Gastroesophageal sphincter (tissue), 3 donors: ENCODE measurements around the gene SMARCC1.

Experiments
- CTCF ChIP-seq, 4 experiments: fragments of 200-600 bp in 2 of 4; fragments of 450-650 bp in 2 of 4; sonication (generic) in 1 of 4; IDR thresholded peaks; one replicate each; pipeline ENCODE4 v1.5.1; 2017 to 2019; ENCODE audit warnings: antibody characterized with exemption in 4 of 4, mild to moderate bottlenecking in 2 of 4, moderate library complexity in 2 of 4
- EP300 ChIP-seq: sonication (generic); formaldehyde crosslinking; IDR thresholded peaks from one replicate; pipeline ENCODE4 v1.6.1; 2017; ENCODE audit warnings: antibody characterized with exemption, mild to moderate bottlenecking
- POLR2A ChIP-seq, 2 donors: fragments of 450-650 bp; IDR thresholded peaks; one replicate each; pipeline ENCODE4 v1.6.1; 2017; ENCODE audit warnings: antibody characterized with exemption in 2 of 2, mild to moderate bottlenecking in 2 of 2, moderate library complexity in 1 of 2

DNA sequence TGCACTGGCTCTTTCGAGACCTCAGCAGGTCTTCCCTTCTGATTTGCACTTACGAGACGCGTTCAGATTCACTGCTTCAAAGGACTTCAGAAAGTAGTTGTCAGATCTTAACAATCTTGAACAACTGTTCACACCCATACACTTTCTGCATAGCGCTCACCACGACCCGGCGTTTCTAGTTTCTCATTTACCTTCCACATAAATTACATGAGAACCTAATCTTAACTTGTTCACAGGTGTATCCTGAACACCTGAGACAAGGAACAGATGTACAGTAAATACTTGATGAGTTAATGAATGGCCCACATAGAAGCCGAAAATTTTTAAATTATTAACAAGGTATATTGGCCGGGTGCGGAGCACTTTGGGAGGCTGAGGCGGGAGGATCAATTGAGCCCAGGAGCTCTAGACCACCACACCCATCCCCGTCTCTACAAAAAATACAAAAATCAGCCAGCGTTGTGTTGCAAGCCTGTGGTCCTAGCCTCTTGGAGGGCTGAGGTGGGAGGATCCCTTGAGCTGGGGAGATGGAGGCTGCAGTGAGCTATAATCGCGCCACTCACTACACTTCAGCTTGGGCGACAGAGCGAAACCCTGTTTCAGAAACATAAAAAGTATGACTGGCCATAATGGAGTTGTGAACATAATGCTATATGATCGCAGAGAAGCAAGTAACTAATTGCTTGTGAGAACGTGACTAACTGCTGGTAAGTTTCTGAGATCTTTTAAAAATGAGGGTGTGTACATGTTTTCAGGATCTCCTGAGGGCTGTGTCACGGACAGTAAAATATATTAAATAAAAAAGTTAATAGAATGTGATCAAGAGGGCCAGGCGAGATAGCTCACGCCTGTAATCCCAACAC lies 984 bp upstream of the SMARCC1 start:
- TF ChIP-seq EP300, result no peak
- no peak for TF ChIP-seq POLR2A (IDR thresholded peaks at IDR 0.05)
- no peak for TF ChIP-seq CTCF (IDR thresholded peaks at IDR 0.05)
